ENCODE measurements around the gene RPL22. TPM values are rescaled to one million over a fixed set of nuclear protein-coding genes. Genes with fewer than 3 reads are reported as not detected.

Gene RPL22
- total RNA-seq, 4 donors from 2014 or later = 149 to 243 (median 178) TPM

DNA sequence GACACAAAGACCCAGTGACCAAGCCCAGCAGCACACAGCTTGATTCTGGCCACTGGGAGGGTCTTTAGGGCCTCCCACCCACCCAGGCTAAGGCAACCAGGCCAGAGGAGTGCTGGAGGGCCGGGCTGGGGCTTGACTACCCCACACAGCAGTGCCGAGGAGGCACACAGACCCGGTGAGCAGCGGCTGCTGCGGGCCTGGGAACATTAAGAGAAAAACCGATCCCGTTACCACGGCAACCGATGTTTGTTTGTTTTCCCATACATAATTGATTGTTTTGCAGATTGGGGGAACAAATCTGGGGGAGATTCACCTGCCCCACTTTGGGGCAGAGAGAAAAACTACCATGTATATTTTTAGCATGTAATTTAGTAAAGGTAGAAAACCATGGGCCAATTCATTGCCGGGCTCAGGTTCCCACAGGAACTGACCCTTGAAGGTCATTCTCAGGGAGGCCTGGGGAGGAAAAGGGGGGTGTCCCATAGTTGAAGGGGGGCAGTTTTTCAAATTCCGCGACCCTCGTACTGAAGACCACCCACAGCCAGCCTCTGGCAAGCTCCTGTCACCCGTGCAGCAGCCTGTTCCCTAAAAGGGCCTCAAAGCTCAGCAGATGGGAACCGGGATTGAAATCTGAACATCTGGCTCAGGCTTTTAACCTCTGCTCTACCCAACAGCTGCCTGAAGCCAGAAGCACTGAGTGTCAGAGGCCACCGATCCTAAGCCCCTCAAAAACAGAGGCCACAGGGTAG lies 54.6 kb downstream of the RPL22 start:
- TF ChIP-seq, protein P1, sequence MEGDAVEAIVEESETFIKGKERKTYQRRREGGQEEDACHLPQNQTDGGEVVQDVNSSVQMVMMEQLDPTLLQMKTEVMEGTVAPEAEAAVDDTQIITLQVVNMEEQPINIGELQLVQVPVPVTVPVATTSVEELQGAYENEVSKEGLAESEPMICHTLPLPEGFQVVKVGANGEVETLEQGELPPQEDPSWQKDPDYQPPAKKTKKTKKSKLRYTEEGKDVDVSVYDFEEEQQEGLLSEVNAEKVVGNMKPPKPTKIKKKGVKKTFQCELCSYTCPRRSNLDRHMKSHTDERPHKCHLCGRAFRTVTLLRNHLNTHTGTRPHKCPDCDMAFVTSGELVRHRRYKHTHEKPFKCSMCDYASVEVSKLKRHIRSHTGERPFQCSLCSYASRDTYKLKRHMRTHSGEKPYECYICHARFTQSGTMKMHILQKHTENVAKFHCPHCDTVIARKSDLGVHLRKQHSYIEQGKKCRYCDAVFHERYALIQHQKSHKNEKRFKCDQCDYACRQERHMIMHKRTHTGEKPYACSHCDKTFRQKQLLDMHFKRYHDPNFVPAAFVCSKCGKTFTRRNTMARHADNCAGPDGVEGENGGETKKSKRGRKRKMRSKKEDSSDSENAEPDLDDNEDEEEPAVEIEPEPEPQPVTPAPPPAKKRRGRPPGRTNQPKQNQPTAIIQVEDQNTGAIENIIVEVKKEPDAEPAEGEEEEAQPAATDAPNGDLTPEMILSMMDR (IDR thresholded peaks at IDR 0.05; ENCODE audit: low read depth) = no peak

DNA sequence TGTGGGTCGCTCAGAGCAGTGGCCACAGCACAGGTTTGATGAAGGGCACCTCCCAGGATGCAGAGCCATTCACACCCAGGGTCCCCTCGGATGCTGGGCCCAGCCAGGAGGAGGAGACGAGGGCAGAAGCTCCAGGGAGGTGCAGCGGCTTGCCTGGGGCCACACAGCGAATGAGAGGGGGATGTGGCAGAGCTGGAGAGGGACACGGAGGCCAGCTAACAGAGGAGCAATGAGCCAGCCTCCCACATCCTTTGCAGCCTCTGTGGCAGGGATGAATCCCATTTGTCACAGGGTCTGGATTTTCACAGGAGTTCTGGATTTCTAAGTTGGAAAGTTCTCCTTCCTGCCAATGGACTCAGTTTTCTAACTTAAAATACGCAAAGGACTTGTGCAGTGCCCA lies 55.2 kb downstream of the RPL22 start:
- TF ChIP-seq, protein P1 (IDR thresholded peaks at IDR 0.05; ENCODE audit: low read depth) = no peak

DNA sequence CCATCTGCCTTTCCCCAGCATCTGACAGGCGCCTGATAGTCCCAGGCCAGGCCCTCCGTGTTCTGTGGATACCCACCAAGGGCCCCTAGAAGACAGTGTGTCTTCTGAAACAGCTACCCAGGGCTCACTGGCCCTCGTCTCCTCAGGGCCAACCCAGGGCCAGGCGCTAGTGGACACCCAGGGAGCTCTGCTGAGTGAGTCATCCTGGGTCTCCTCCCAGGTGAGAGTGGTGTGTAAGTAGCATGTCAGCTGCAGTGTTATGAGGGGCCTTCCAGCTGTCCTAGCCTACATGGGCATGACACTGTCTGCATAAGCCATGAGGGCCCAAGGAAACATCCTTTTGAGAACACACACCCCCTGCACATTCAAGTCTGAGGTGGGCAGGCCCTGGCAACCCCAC lies 56.0 kb downstream of the RPL22 start:
- TF ChIP-seq, protein P1 (IDR thresholded peaks at IDR 0.05; ENCODE audit: low read depth) = no peak

GRCh38 chr1:6142734-6143133 lies 56.7 kb downstream of the RPL22 start:
- TF ChIP-seq, protein P1 (IDR thresholded peaks at IDR 0.05; ENCODE audit: low read depth) = no peak

DNA sequence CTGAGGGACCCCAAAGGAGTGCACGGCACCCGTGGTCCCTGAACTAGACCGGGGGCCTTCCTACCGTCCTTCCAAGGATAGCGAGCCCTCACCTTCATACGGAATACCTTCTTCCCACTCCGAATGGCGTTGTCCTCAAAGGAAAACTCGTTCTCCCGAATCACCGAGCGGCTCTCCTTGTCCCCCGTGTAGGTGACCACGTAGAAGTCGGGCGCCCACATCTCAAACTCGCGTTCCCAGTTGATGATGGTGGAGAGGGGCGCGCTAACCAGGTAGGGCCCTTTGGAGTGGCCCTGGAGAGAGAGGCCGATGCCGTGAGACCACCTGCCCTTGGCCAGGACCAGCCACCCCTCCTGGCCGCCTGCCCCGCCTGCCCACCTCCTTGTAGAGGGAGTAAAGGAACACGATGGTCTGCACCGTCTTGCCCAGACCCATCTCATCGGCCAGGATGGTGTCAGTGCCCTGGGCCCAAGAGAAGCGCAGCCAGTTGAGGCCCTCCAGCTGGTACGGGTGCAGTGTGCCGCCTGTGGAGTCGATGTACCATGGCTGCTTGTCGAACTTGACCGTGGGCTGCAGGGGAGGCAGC lies 57.3 kb downstream of the RPL22 start:
- TF ChIP-seq, protein P1 (IDR thresholded peaks at IDR 0.05; ENCODE audit: low read depth) = no peak

- TF ChIP-seq, protein P1 (IDR thresholded peaks at IDR 0.05; ENCODE audit: low read depth) = no peak
Observed at GRCh38 chr1:6141592-6141991, 57.8 kb downstream of the RPL22 start.

DNA sequence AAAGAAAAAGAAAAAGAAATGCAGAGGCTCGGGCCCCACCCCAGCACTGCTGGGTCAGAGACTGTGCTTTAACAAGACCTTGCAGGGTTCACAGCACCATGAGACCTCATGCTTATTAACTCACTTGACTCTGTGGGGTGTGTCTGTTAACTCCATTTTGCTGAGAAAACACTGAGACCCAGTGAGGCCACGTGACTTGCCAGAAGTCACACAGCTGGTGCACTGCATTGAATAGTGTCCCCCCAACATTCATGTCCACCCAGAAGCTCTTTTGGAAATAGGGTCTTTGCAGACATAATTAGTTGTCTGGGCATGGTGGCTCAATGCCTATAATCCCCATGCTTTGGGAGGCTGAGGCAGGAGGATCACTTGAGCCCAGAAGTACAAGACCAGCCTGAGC lies 59.0 kb downstream of the RPL22 start:
- TF ChIP-seq, protein P1 (IDR thresholded peaks at IDR 0.05; ENCODE audit: low read depth) = no peak

All from subcutaneous adipose tissue (tissue), 4 donors.